SU-DHL-6 (cell line): Measurements from ENCODE around the gene OASL.

Experiments used
- H2AFZ ChIP-seq: fragments of 200-600 bp; sonication (generic); 2 replicates; pipeline ENCODE4 v1.6.1; 2014; ENCODE audit warnings: low read depth, mild to moderate bottlenecking, moderate library complexity, mixed read lengths, antibody characterized with exemption, low read length; ENCODE audit not compliant: severe bottlenecking
- H3F3A ChIP-seq: fragments of 200-600 bp; shearing (Covaris generic); 2 replicates; pipeline ENCODE4 v1.6.0; 2016; ENCODE audit warnings: antibody characterized with exemption, mild to moderate bottlenecking; ENCODE audit not compliant: insufficient read depth
- H3K27ac ChIP-seq: fragments of 200-600 bp; sonication (generic); 2 replicates; pipeline ENCODE4 v1.5.1; 2016; ENCODE audit warnings: low read depth, mild to moderate bottlenecking, low read length, moderate library complexity, mixed read lengths
- H3K27me3 ChIP-seq: fragments of 200-600 bp; sonication (generic), shearing (Covaris generic); 2 replicates; pipeline ENCODE4 v1.6.0; 2014; ENCODE audit warnings: mild to moderate bottlenecking, low read length
- H3K36me3 ChIP-seq: fragments of 200-600 bp; sonication (generic); 2 replicates; pipeline ENCODE4 v1.6.1; 2014; ENCODE audit warnings: mild to moderate bottlenecking, low read length, mixed read lengths
- H3K4me2 ChIP-seq: fragments of 300-600, 200-600 bp; shearing (Covaris generic), sonication (generic); 2 replicates; pipeline ENCODE4 v1.6.0; 2014; ENCODE audit warnings: low read length, low read depth, mild to moderate bottlenecking; ENCODE audit not compliant: poor library complexity, severe bottlenecking
- H3K4me3 ChIP-seq: fragments of 200-600 bp; sonication (generic); 2 replicates; pipeline ENCODE4 v1.5.1; 2014; ENCODE audit warnings: antibody characterized with exemption, low read length, mild to moderate bottlenecking, mixed read lengths; ENCODE audit not compliant: insufficient read depth, poor library complexity, severe bottlenecking
- H3K79me2 ChIP-seq: fragments of 200-600 bp; sonication (generic); 2 replicates; pipeline ENCODE4 v1.6.1; 2014; ENCODE audit warnings: mild to moderate bottlenecking, low read length, moderate library complexity; ENCODE audit not compliant: insufficient read depth
- H3K9ac ChIP-seq: fragments of 200-600 bp; sonication (generic); 2 replicates; pipeline ENCODE4 v1.7.0; 2014; ENCODE audit warnings: mild to moderate bottlenecking, low read length
- H3K9me2 ChIP-seq: fragments of 200-600 bp; sonication (generic); replicated peaks from 2 replicates; pipeline ENCODE4 v1.6.1; 2014; ENCODE audit warnings: low read length; ENCODE audit not compliant: insufficient read depth
- H3K9me3 ChIP-seq: fragments of 200-600 bp; sonication (generic); 2 replicates; pipeline ENCODE4 v1.6.1; 2014; ENCODE audit warnings: low read length, mixed read lengths; ENCODE audit not compliant: insufficient read depth
- H4K20me1 ChIP-seq: fragments of 200-600 bp; sonication (generic); 2 replicates; pipeline ENCODE4 v1.6.1; 2014; ENCODE audit warnings: low read depth, mild to moderate bottlenecking, antibody characterized with exemption, low read length, moderate library complexity, mixed read lengths
- CTCF ChIP-seq: fragments of 200-600 bp; sonication (generic); IDR thresholded peaks from one replicate; pipeline ENCODE4 v1.5.1; 2017; ENCODE audit warnings: antibody characterized with exemption, mild to moderate bottlenecking, low read length, moderate library complexity; ENCODE audit not compliant: insufficient read depth, poor library complexity, severe bottlenecking
- EZH2phosphoT487 ChIP-seq: fragments of 200-600 bp; sonication (generic), shearing (Covaris generic); conservative IDR thresholded peaks from 2 replicates; pipeline ENCODE4 v1.6.1; 2018; ENCODE audit warnings: mild to moderate bottlenecking, antibody characterized with exemption, low read length, moderate library complexity, mixed read lengths

OASL gene

GRCh38 chr12:121010860-121011259 lies 28.2 kb downstream of the OASL start:
- Histone ChIP-seq H3K9me2 (no peaks in the 10 kb centered on the region), H3K36me3 (no peaks in the 10 kb centered on the region; the same call in 1 of the 2 replicates)
- TF ChIP-seq EZH2phosphoT487 (no peak), CTCF (no peak)

GRCh38 chr12:121009741-121010140 lies 29.3 kb downstream of the OASL start:
- H3K9me2 ChIP-seq = no peaks in the 10 kb centered on the region
- H4K20me1 ChIP-seq = no peaks in the 10 kb centered on the region
- no peaks in the 10 kb centered on the region for H3K79me2 ChIP-seq
- no peaks in the 10 kb centered on the region for H3K9me3 ChIP-seq
- no peak overlapping the region for H3K4me2 ChIP-seq
- no peaks in the 10 kb centered on the region; the same call in 1 of the 2 replicates for H3K36me3 ChIP-seq
- H3K27ac ChIP-seq = no peak overlapping the region
- H3F3A ChIP-seq = no peaks in the 10 kb centered on the region
- H3K9ac ChIP-seq = no peak overlapping the region
- H3K4me3 ChIP-seq = no peak overlapping the region
- H2AFZ ChIP-seq = no peak overlapping the region
- H3K27me3 ChIP-seq = no peaks in the 10 kb centered on the region
- TF ChIP-seq EZH2phosphoT487 = no peak
- TF ChIP-seq CTCF = no peak

More at GRCh38 chr12:121010860-121011259, 28.2 kb downstream of the OASL start:
- Histone ChIP-seq H3K4me2 (no peak overlapping the region), H3K9me3 (no peaks in the 10 kb centered on the region), H3K9ac (no peak overlapping the region), H3K27me3 (no peaks in the 10 kb centered on the region), H2AFZ (no peak overlapping the region), H3K27ac (no peak overlapping the region), H4K20me1 (no peaks in the 10 kb centered on the region), H3F3A (no peaks in the 10 kb centered on the region), H3K4me3 (no peak overlapping the region), H3K79me2 (peaks cover 11% of the 10 kb centered on the region)

- Histone ChIP-seq H3K79me2 (no peaks in the 10 kb centered on the region), H3K36me3 (peaks cover under 1% of the 10 kb centered on the region; the same call in 1 of the 2 replicates), H3K9me3 (no peaks in the 10 kb centered on the region), H3K27ac (no peak overlapping the region), H3K9ac (no peak overlapping the region), H3K9me2 (no peaks in the 10 kb centered on the region), H4K20me1 (no peaks in the 10 kb centered on the region), H3K4me2 (no peak overlapping the region), H3F3A (no peaks in the 10 kb centered on the region), H2AFZ (no peak overlapping the region), H3K27me3 (no peaks in the 10 kb centered on the region), H3K4me3 (no peak overlapping the region)
- TF ChIP-seq EZH2phosphoT487 (no peak), CTCF (no peak)
Measured at GRCh38 chr12:121008347-121009098, 30.5 kb downstream of the OASL start.
